ENCODE measurements around the gene ERLIN1.

The ERLIN1 gene

DNA sequence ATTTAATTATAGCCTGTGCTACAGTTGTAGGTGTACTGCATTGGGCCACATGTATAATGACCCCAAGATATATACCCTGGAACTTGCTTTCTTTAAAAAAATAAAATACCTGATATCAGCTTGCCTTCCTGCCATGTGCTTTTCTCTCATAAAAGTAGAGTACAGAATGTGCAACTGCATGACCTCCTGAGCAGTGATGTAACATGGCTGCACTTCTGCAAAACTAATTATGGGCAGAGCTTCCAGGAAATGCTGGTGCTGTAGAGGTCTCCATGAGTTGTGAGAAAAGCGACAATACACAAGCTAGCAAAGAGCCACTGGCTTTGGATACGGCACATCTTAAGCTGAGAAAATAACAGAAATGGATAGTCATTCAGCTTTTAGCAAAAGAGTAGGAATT is 6.5 kb upstream of the ERLIN1 start:
- no peaks in the 10 kb centered on the region for H3K9me3 ChIP-seq (ENCODE audit: low read length)
- H3K27me3 ChIP-seq (ENCODE audit: control insufficient read depth in 1 of 2, insufficient read depth in 2 of 2, low read length in 2 of 2): no peaks in the 10 kb centered on the region
- no peak overlapping the region for H3K4me3 ChIP-seq (ENCODE audit: low read depth in 1 of 2, low read length in 2 of 2)
- no peak overlapping the region for H3K9ac ChIP-seq (ENCODE audit: low read length)
- peaks cover 3% of the 10 kb centered on the region for H3K4me1 ChIP-seq (ENCODE audit: insufficient read depth, low read length)
- H3K36me3 ChIP-seq (ENCODE audit: insufficient read depth, low read length): peaks cover 46% of the 10 kb centered on the region
- H3K27ac ChIP-seq (ENCODE audit: low read depth, low read length): no peak overlapping the region

DNA sequence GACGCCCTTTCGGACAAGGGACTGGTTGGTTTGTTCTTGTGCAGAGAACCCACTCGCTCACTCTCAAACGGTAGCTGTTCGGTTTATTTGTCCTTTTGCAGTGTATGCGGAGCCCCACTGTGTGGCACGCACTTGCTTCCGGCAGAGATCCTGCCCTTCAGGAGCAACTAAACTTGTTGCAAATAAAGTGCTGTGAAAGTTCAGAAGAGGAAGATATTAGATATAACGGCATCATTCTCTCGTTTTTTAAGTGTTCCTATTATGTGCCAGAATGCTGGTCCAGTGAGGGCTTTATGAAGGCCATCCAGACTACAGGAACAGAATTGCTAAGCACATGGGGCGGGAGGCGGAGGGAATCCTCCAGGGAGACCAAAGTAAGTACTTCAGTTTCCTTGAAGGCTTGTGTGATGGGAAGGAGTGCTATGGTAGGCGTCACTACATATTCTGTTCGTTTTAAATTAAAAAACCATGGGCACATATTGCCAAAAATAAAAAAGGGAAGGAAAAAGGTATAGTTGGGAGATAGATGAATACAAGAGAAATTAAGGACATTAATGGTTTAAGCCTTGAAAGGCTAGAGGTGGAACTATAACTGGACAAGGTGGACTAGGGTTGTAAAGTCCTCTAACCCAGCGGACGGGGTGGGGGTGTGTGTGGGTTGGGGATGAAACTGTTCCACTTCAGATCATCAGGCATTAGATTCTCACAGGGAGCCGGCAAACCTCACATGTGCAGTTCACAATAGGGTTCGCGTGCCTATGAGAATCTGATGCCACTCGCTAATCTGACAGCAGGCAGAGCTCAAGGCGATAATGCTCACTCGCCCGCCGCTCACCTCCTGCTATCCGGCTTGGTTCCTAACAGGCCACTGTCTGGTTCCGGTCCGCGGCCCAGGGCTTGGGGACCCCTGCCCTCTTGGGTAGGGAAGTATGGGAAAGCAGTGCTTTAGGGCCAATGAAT is 704 bp upstream of the ERLIN1 start:
- Histone ChIP-seq H3K27me3 (ENCODE audit: control insufficient read depth in 1 of 2, insufficient read depth in 2 of 2, low read length in 2 of 2) (no peaks in the 10 kb centered on the region), H3K9me3 (ENCODE audit: low read length) (no peaks in the 10 kb centered on the region), H3K27ac (ENCODE audit: low read depth, low read length) (peak overlapping the region; percentile 92), H3K9ac (ENCODE audit: low read length) (peak overlapping the region; percentile 69), H3K4me1 (ENCODE audit: insufficient read depth, low read length) (peaks cover 21% of the 10 kb centered on the region), H3K36me3 (ENCODE audit: insufficient read depth, low read length) (peaks cover 25% of the 10 kb centered on the region), H3K4me3 (ENCODE audit: low read depth in 1 of 2, low read length in 2 of 2) (peak overlapping the region; percentile 97 to 100)

DNA sequence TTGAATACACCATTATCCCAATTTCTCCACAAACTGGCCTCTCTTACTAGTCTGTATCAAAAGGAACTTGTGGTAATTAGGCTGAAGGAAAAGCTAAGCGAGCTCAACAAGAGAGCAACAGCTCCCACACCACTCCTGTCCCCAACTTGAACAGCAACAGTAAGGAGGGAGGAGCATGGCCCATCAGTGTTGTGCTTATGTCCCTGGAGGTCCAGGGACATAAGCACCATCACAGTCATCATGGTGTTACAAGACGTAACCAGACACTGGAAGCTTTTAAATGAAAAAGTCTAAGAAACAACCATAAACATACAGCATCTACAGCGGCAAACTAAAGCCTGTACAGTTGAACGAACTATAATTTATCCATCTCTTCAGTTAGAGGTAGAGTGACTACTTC is 989 bp downstream of the ERLIN1 start:
- H3K4me3 ChIP-seq (ENCODE audit: low read depth in 1 of 2, low read length in 2 of 2): peak overlapping the region; percentile 97 to 100
- H3K9ac ChIP-seq (ENCODE audit: low read length): peak overlapping the region; percentile 78
- no peaks in the 10 kb centered on the region for H3K27me3 ChIP-seq (ENCODE audit: control insufficient read depth in 1 of 2, insufficient read depth in 2 of 2, low read length in 2 of 2)
- H3K4me1 ChIP-seq (ENCODE audit: insufficient read depth, low read length): peaks cover 21% of the 10 kb centered on the region
- H3K9me3 ChIP-seq (ENCODE audit: low read length): no peaks in the 10 kb centered on the region
- peaks cover 10% of the 10 kb centered on the region for H3K36me3 ChIP-seq (ENCODE audit: insufficient read depth, low read length)
- peak overlapping the region; percentile 92 for H3K27ac ChIP-seq (ENCODE audit: low read depth, low read length)

DNA sequence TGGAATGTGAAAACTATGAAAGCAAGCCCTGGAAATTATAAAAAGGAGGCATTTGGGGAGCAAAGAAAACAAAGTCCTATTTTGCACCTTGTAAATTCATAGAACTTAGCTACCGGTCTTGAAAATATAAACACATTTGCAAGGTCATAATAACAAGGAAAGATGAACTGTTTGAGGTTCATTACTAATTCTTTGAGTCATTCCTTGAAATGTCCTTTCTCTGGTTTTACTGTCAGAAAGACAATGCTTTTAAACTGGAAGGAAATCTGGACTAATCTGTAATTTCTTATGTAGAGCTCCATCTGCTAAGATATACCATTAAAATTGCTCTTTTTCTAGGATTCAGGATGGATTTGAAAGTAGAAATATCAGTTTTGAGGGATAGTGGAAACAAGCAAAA is 1.4 kb downstream of the ERLIN1 start:
- Histone ChIP-seq H3K27ac (ENCODE audit: low read depth, low read length) (no peak overlapping the region), H3K36me3 (ENCODE audit: insufficient read depth, low read length) (peaks cover 10% of the 10 kb centered on the region), H3K4me1 (ENCODE audit: insufficient read depth, low read length) (peaks cover 21% of the 10 kb centered on the region), H3K9me3 (ENCODE audit: low read length) (no peaks in the 10 kb centered on the region), H3K9ac (ENCODE audit: low read length) (peak overlapping the region; percentile 78), H3K4me3 (ENCODE audit: low read depth in 1 of 2, low read length in 2 of 2) (peak overlapping the region in 1 of 2 donors; percentile 100), H3K27me3 (ENCODE audit: control insufficient read depth in 1 of 2, insufficient read depth in 2 of 2, low read length in 2 of 2) (no peaks in the 10 kb centered on the region)

DNA sequence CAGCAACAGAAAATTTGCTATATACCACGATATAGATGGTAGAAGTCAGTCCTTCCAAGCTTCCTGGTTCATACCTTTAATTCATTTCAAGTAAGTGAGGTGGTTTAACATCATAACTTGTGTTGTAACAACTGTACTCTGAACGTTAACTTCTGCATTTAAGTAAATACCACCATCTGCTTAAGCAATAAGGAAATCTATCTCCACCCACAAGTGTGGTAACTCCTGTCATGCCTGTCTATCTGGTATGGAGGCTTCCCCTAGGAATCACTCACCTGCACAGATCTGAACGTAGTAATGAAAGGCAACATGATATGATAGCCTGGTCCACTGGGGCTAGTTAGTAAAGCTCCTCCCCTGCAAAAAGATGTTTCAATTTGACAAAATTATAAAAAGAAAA is 2.3 kb downstream of the ERLIN1 start:
- no peak overlapping the region for H3K9ac ChIP-seq (ENCODE audit: low read length)
- H3K9me3 ChIP-seq (ENCODE audit: low read length): no peaks in the 10 kb centered on the region
- H3K4me1 ChIP-seq (ENCODE audit: insufficient read depth, low read length): peaks cover 21% of the 10 kb centered on the region
- H3K36me3 ChIP-seq (ENCODE audit: insufficient read depth, low read length): peaks cover 14% of the 10 kb centered on the region
- H3K4me3 ChIP-seq (ENCODE audit: low read depth in 1 of 2, low read length in 2 of 2): no peak overlapping the region
- no peak overlapping the region for H3K27ac ChIP-seq (ENCODE audit: low read depth, low read length)
- no peaks in the 10 kb centered on the region for H3K27me3 ChIP-seq (ENCODE audit: control insufficient read depth in 1 of 2, insufficient read depth in 2 of 2, low read length in 2 of 2)

DNA sequence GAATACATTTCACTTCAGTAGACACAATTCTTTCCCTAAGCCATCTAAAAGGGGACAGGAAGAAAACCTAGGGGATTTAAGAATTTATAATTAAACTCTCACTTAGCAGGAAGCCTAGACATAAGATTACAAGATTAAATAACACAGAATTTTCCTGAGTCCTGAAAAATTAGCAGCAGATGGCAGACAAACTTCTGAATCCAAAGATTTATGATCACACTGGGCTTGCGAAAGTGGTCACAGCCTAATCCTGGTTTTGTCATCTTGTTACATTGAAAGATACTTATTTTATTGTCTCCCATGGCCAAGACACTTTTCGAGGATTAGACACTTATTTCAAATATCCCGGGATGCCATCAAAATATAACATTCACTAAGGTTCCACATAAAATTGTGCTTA is 2.9 kb downstream of the ERLIN1 start:
- H3K9me3 ChIP-seq (ENCODE audit: low read length): no peaks in the 10 kb centered on the region
- peaks cover 21% of the 10 kb centered on the region for H3K4me1 ChIP-seq (ENCODE audit: insufficient read depth, low read length)
- peaks cover 14% of the 10 kb centered on the region for H3K36me3 ChIP-seq (ENCODE audit: insufficient read depth, low read length)
- H3K27me3 ChIP-seq (ENCODE audit: control insufficient read depth in 1 of 2, insufficient read depth in 2 of 2, low read length in 2 of 2): no peaks in the 10 kb centered on the region
- H3K4me3 ChIP-seq (ENCODE audit: low read depth in 1 of 2, low read length in 2 of 2): no peak overlapping the region
- no peak overlapping the region for H3K9ac ChIP-seq (ENCODE audit: low read length)
- H3K27ac ChIP-seq (ENCODE audit: low read depth, low read length): no peak overlapping the region

DNA sequence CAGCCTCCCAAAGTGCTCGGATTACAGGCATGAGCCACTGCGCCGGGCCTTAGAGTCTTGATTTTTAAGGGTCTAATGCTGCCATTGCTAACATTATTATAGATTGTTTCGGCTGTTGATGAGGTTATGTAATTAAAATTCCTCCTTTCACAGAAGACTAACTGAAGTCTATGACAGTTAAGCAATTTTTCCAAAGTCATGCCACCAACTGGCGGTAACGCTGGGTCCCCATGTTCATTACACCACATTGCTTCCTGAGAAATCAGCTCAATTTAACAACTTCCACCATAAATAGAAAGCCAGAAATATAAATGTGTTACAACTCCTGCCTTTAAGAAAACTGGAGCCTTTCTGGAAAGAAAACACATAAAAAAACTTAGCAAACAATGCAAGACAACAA is 3.5 kb downstream of the ERLIN1 start:
- peaks cover 14% of the 10 kb centered on the region for H3K36me3 ChIP-seq (ENCODE audit: insufficient read depth, low read length)
- no peak overlapping the region for H3K9ac ChIP-seq (ENCODE audit: low read length)
- H3K27me3 ChIP-seq (ENCODE audit: control insufficient read depth in 1 of 2, insufficient read depth in 2 of 2, low read length in 2 of 2): no peaks in the 10 kb centered on the region
- peaks cover 17% of the 10 kb centered on the region for H3K4me1 ChIP-seq (ENCODE audit: insufficient read depth, low read length)
- H3K9me3 ChIP-seq (ENCODE audit: low read length): no peaks in the 10 kb centered on the region
- no peak overlapping the region for H3K27ac ChIP-seq (ENCODE audit: low read depth, low read length)
- H3K4me3 ChIP-seq (ENCODE audit: low read depth in 1 of 2, low read length in 2 of 2): no peak overlapping the region

DNA sequence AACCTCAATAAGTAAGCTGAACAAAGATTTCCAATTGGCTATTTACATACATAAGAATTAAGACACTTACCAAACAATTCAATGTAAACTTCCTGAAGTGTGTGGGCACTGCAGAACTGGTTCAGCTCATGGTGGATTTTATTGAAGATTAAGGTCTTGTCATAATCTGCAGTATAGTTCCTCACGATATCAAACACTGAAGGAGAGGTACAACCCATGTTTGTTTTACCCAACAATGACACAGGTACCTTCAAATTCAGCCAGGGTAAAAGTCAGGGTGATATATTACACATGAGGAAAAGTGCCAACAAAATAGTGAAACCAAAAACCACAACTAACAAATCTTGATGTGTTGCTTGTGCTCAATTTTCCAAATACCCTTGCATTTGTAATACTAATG is 10.0 kb downstream of the ERLIN1 start:
- Histone ChIP-seq H3K36me3 (ENCODE audit: insufficient read depth, low read length) (peaks cover 28% of the 10 kb centered on the region), H3K27me3 (ENCODE audit: control insufficient read depth in 1 of 2, insufficient read depth in 2 of 2, low read length in 2 of 2) (no peaks in the 10 kb centered on the region), H3K4me3 (ENCODE audit: low read depth in 1 of 2, low read length in 2 of 2) (no peak overlapping the region), H3K4me1 (ENCODE audit: insufficient read depth, low read length) (no peaks in the 10 kb centered on the region), H3K27ac (ENCODE audit: low read depth, low read length) (no peak overlapping the region), H3K9ac (ENCODE audit: low read length) (no peak overlapping the region), H3K9me3 (ENCODE audit: low read length) (no peaks in the 10 kb centered on the region)

DNA sequence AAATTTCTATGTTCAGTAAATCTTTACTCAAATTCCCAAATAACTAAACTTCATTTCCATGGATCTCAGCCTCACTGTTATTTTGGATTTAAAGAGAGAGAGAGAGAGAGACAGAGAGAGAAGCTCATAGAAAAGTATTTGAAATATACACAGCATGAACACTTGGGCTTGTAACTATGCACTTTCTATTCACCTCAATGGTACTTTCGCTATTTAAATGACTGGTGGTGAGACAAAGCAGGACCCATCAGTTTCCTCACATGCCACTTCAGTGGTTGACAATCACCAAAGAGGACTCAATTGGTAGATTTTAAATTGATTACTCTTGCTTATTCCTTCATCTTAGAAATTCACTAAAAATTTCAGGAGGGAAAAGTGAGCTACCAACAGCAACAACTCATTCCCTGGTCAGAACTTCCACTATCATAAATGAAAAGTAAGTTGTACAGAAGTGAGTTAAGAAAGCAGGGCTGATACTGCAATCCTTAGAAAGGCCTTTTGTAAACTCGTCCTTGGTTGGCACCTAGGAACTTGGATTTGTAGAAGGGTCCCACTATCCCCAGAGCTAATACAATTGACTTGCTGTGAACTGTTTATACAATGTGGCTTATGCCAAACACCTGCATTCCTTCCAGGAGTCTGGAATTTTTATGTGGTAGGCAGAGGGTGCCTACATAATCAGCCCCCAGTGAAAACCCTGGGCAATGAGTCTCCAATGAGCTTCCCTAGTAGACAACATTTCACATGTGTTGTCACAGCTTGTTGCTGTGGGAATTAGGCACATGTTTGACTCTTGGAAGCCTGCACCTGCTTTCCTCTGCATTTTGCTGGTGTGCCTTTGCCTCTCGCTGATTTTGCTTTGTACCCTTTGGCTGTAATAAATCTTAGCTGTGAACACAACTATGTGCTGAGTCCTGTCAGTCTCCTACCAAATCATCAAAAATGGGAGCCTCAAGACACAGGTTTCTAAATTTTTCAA is 10.8 kb downstream of the ERLIN1 start:
- Histone ChIP-seq H3K27me3 (ENCODE audit: control insufficient read depth in 1 of 2, insufficient read depth in 2 of 2, low read length in 2 of 2) (no peaks in the 10 kb centered on the region), H3K36me3 (ENCODE audit: insufficient read depth, low read length) (peaks cover 28% of the 10 kb centered on the region), H3K9me3 (ENCODE audit: low read length) (no peaks in the 10 kb centered on the region), H3K4me3 (ENCODE audit: low read depth in 1 of 2, low read length in 2 of 2) (no peak overlapping the region), H3K27ac (ENCODE audit: low read depth, low read length) (no peak overlapping the region), H3K4me1 (ENCODE audit: insufficient read depth, low read length) (no peaks in the 10 kb centered on the region), H3K9ac (ENCODE audit: low read length) (no peak overlapping the region)

DNA sequence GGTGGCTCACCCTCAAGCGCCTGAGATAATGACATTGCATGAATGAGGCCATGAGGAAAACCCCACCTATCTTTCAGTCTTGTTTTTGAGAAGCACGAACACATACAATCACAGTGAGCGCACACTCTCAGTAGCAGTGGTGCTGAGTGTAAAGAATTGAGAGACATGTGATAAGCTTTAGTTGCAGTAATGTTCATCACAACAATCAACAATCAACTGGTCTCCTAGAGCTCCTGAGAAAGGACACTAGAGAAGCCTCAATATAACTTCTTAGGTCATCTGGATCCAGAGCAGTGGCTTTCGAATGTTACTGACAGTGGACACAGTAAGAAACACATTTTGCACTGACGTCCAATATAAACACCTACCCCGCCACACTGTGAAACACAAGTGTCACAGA is 12.8 kb downstream of the ERLIN1 start:
- no peak overlapping the region for H3K4me3 ChIP-seq (ENCODE audit: low read depth in 1 of 2, low read length in 2 of 2)
- H3K9me3 ChIP-seq (ENCODE audit: low read length): no peaks in the 10 kb centered on the region
- H3K4me1 ChIP-seq (ENCODE audit: insufficient read depth, low read length): no peaks in the 10 kb centered on the region
- H3K9ac ChIP-seq (ENCODE audit: low read length): no peak overlapping the region
- H3K27ac ChIP-seq (ENCODE audit: low read depth, low read length): no peak overlapping the region
- no peaks in the 10 kb centered on the region for H3K27me3 ChIP-seq (ENCODE audit: control insufficient read depth in 1 of 2, insufficient read depth in 2 of 2, low read length in 2 of 2)
- peaks cover 24% of the 10 kb centered on the region for H3K36me3 ChIP-seq (ENCODE audit: insufficient read depth, low read length)

DNA sequence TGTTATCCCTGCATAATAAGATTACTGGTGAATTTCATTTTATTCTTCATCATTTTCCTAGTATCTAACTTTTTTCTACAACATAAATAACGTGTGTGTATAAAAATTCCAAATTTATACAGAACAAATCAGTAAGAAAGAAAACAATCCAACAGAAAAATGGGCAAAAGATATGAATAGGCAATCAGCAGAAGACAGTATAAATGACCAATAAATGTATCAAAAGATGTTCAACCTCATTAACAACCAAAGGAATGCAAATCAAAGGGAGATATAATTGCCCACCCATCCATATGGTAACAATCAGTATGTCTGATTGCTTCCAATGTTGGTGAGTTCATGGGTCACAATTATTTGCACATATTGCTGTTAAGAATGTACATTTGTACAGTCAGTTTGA is 13.5 kb downstream of the ERLIN1 start:
- no peak overlapping the region for H3K27ac ChIP-seq (ENCODE audit: low read depth, low read length)
- peaks cover 24% of the 10 kb centered on the region for H3K36me3 ChIP-seq (ENCODE audit: insufficient read depth, low read length)
- H3K27me3 ChIP-seq (ENCODE audit: control insufficient read depth in 1 of 2, insufficient read depth in 2 of 2, low read length in 2 of 2): no peaks in the 10 kb centered on the region
- H3K9me3 ChIP-seq (ENCODE audit: low read length): no peaks in the 10 kb centered on the region
- no peak overlapping the region for H3K4me3 ChIP-seq (ENCODE audit: low read depth in 1 of 2, low read length in 2 of 2)
- H3K9ac ChIP-seq (ENCODE audit: low read length): no peak overlapping the region
- H3K4me1 ChIP-seq (ENCODE audit: insufficient read depth, low read length): no peaks in the 10 kb centered on the region

All from muscle layer of colon (tissue), 2 donors.